Tibial artery (tissue), 4 donors: ENCODE results near the gene NXT1.

Experiments
- DNase-seq, 2 donors: peaks; one replicate each; pipeline ENCODE4 v3.0.0-alpha.2; 2019
- H3K27ac ChIP-seq, 2 donors: fragments of 200-600 bp; sonication (generic) in 1 of 2; 1 replicate in 1 of 2; 2 replicates in 1 of 2; pipeline ENCODE4 v1.5.1; 2018 to 2019; ENCODE audit warnings: mild to moderate bottlenecking in 1 of 2
- H3K27me3 ChIP-seq, 2 donors: fragments of 200-600 bp; sonication (generic) in 1 of 2; one replicate each; pipeline versions ENCODE4 v1.5.1 to v1.6.0; 2016 to 2019
- H3K36me3 ChIP-seq, 3 donors: fragments of 200-600 bp; sonication (generic) in 2 of 3; one replicate each; pipeline ENCODE4 v1.5.1; 2016 to 2019; ENCODE audit warnings: mild to moderate bottlenecking in 2 of 3
- H3K4me1 ChIP-seq, 4 donors: fragments of 200-600 bp; sonication (generic) in 2 of 4; 1 replicate in 3 of 4; 2 replicates in 1 of 4; pipeline ENCODE4 v1.5.1; 2016 to 2019
- H3K4me3 ChIP-seq, 2 donors: fragments of 200-600 bp; sonication (generic) in 1 of 2; 1 replicate in 1 of 2; 2 replicates in 1 of 2; pipeline ENCODE4 v1.5.1; 2018 to 2019; ENCODE audit warnings: mild to moderate bottlenecking in 2 of 2
- H3K9me3 ChIP-seq, 3 donors: fragments of 200-600 bp; sonication (generic) in 1 of 3; one replicate each; pipeline ENCODE4 v1.5.1; 2016 to 2019
- intact Hi-C: fragments of 100-400 bp; cut with DNase I; formaldehyde crosslinking; loops from one replicate; pipeline ENCODE4 v1.15.0; 2023; ENCODE audit warnings: low total_unique reads
- TF ChIP-seq, protein P1 (sequence below), 2 experiments: fragments of 200-600 bp in 1 of 2; fragments of 450-650 bp in 1 of 2; IDR thresholded peaks; one replicate each; pipeline ENCODE4 v1.5.1; 2017 to 2019; ENCODE audit warnings: antibody characterized with exemption in 2 of 2, mild to moderate bottlenecking in 1 of 2, moderate library complexity in 1 of 2

The NXT1 gene

GRCh38 chr20:23318347-23318746 lies 32.2 kb upstream of the NXT1 start:
- intact Hi-C loops = no loop called here
- Histone ChIP-seq H3K9me3 (no peaks in the 10 kb centered on the region), H3K27me3 (peaks cover 0 to 3% of the 10 kb centered on the region in 2 donors), H3K4me3 (no peak overlapping the region), H3K27ac (no peak overlapping the region), H3K36me3 (no peaks in the 10 kb centered on the region), H3K4me1 (no peaks in the 10 kb centered on the region)
- no peak for DNase-seq
- TF ChIP-seq, protein P1, sequence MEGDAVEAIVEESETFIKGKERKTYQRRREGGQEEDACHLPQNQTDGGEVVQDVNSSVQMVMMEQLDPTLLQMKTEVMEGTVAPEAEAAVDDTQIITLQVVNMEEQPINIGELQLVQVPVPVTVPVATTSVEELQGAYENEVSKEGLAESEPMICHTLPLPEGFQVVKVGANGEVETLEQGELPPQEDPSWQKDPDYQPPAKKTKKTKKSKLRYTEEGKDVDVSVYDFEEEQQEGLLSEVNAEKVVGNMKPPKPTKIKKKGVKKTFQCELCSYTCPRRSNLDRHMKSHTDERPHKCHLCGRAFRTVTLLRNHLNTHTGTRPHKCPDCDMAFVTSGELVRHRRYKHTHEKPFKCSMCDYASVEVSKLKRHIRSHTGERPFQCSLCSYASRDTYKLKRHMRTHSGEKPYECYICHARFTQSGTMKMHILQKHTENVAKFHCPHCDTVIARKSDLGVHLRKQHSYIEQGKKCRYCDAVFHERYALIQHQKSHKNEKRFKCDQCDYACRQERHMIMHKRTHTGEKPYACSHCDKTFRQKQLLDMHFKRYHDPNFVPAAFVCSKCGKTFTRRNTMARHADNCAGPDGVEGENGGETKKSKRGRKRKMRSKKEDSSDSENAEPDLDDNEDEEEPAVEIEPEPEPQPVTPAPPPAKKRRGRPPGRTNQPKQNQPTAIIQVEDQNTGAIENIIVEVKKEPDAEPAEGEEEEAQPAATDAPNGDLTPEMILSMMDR (IDR thresholded peaks at IDR 0.05) = no peak

DNA sequence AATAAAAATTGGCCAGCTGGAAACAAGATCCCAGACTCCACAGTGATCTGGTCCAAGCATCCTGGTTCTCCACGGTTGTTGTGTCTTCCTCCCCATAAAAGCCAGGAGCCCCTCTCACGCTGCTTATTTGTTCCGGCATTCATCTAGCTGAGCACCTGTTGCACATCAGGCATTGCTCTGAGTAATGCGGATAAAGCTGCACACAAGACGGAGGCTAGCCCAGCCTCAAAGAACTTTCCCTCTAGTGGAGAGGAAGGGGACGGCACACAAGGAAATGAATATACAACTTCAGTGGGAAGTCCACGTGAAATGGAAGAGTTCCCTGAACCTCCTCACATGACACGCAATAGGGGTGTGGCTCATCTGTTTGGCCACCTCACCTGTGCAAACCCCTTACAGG lies 30.3 kb upstream of the NXT1 start:
- no peaks in the 10 kb centered on the region for H3K9me3 ChIP-seq
- H3K36me3 ChIP-seq = no peaks in the 10 kb centered on the region
- TF ChIP-seq, protein P1 (IDR thresholded peaks at IDR 0.05) = peak in 1 of 2 experiments; percentile 17
- H3K4me3 ChIP-seq = no peak overlapping the region
- intact Hi-C loops = loop anchor here (10.0 kb wide), 1 partner anchor 326 kb away; no protein-coding TSS in a partner anchor
- H3K4me1 ChIP-seq = no peaks in the 10 kb centered on the region
- H3K27me3 ChIP-seq = peaks cover 0 to 3% of the 10 kb centered on the region in 2 donors
- no peak for DNase-seq
- H3K27ac ChIP-seq = no peak overlapping the region

GRCh38 chr20:23325107-23325506 lies 25.5 kb upstream of the NXT1 start:
- H3K4me3 ChIP-seq = no peak overlapping the region
- intact Hi-C loops = loop anchor here (10.0 kb wide), 1 partner anchor 330 kb away; no protein-coding TSS in a partner anchor

GRCh38 chr20:23326774-23327173 lies 23.8 kb upstream of the NXT1 start:
- Histone ChIP-seq H3K27me3 (no peaks in the 10 kb centered on the region), H3K27ac (no peak overlapping the region), H3K9me3 (no peaks in the 10 kb centered on the region), H3K36me3 (no peaks in the 10 kb centered on the region), H3K4me1 (no peaks in the 10 kb centered on the region), H3K4me3 (no peak overlapping the region)
- intact Hi-C loops = loop anchor here (10.0 kb wide), 1 partner anchor 332 kb away; no protein-coding TSS in a partner anchor
- TF ChIP-seq, protein P1 (IDR thresholded peaks at IDR 0.05) = no peak
- DNase-seq = peak in 1 of 2 donors; percentile 54

More at GRCh38 chr20:23325107-23325506, 25.5 kb upstream of the NXT1 start:
- TF ChIP-seq, protein P1 (IDR thresholded peaks at IDR 0.05) = no peak
- DNase-seq = no peak
- H3K27me3 ChIP-seq = peaks cover 0 to 3% of the 10 kb centered on the region in 2 donors
- H3K27ac ChIP-seq = no peak overlapping the region
- H3K4me1 ChIP-seq = no peaks in the 10 kb centered on the region
- H3K36me3 ChIP-seq = no peaks in the 10 kb centered on the region
- no peaks in the 10 kb centered on the region for H3K9me3 ChIP-seq

DNA sequence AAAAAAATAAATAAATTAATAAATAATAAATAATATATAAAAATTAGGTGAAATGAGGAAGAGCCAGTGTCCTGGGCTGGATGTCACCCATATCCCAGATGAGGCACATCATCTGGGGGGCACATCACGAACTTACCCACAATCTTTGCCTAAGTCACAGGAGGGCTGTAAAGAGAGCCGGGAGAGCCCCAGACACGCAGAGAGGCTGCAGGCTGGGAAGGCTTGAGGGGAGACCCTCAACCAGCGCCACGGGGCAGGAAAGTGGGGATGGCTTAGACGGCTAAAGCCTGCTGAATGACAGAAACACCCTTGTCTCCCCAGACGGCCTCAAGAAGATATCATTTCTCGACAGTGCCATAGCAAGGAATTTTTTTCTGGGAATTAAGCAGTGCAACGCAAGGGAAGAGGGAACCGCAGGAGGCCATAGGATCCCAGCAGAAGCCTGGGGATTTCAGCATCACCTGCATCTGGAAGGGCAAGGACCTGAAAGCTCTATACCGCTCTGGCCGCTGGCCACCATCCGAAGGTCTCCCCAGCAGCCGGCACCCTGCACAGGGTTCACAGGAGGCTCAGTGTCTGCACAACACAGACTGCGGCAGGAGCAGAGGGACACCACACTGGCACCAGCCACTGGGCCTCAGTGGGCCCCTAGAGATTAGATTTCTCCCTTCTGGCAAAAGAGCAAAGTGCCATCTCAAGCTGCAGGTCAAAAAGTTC lies 22.8 kb upstream of the NXT1 start:
- no peak overlapping the region for H3K27ac ChIP-seq
- no peaks in the 10 kb centered on the region for H3K4me1 ChIP-seq
- H3K9me3 ChIP-seq = no peaks in the 10 kb centered on the region
- H3K36me3 ChIP-seq = no peaks in the 10 kb centered on the region
- H3K4me3 ChIP-seq = no peak overlapping the region
- intact Hi-C loops = loop anchor here (10.0 kb wide), 1 partner anchor 333 kb away; no protein-coding TSS in a partner anchor
- H3K27me3 ChIP-seq = no peaks in the 10 kb centered on the region
- TF ChIP-seq, protein P1 (IDR thresholded peaks at IDR 0.05) = no peak
- DNase-seq = peak in 1 of 2 donors; percentile 53
